ENCODE results near the gene ZMYM2. TPM values are rescaled to one million over a fixed set of nuclear protein-coding genes. Genes with fewer than 3 reads are reported as not detected.

ZMYM2 gene
- total and polyA plus RNA-seq, 10 of the 15 experiments (the other 5 are each of a cell fraction or from before 2014, with no cell fraction given) = 9.5 to 60.4 (median 34.6) TPM

- TF ChIP-seq BACH1 (IDR thresholded peaks at IDR 0.05; ENCODE audit: borderline replicate concordance) (peak; percentile 18; the same call in 1 of the 2 replicates), E2F8 (IDR thresholded peaks at IDR 0.05; ENCODE audit: low read depth, partially characterized antibody) (no peak), TAF1 (IDR thresholded peaks at IDR 0.05; ENCODE audit: borderline replicate concordance, low read depth, low read length) (peak; percentile 44; the same call in 1 of the 2 replicates), WRNIP1 (IDR thresholded peaks at IDR 0.05; ENCODE audit: borderline replicate concordance, low read depth, low read length) (no peak), ZZZ3 (IDR thresholded peaks at IDR 0.05; ENCODE audit: control insufficient read depth, insufficient read length, low read depth) (no peak), YY1 (IDR thresholded peaks at IDR 0.05; ENCODE audit: low read depth, low read length) (peak; percentile 95), POLR2AphosphoS5 (IDR thresholded peaks at IDR 0.05; ENCODE audit: low read length) (peak; percentile 57; the same call in 1 of the 2 replicates), RAD51 (IDR thresholded peaks at IDR 0.05) (no peak), ASH2L (IDR thresholded peaks at IDR 0.05; ENCODE audit: borderline replicate concordance, low read depth) (no peak), TBL1XR1 (IDR thresholded peaks at IDR 0.05; ENCODE audit: low read depth, low read length) (no peak), BCLAF1 (IDR thresholded peaks at IDR 0.05) (no peak), IRF5 (IDR thresholded peaks at IDR 0.05; ENCODE audit: borderline replicate concordance) (no peak), IKZF1 (conservative IDR thresholded peaks at IDR 0.05) (peak; percentile 44), NFYA (IDR thresholded peaks at IDR 0.05; ENCODE audit: borderline replicate concordance, low read depth, low read length) (no peak), CHD4 (IDR thresholded peaks at IDR 0.05) (no peak), PKNOX1 (IDR thresholded peaks at IDR 0.05) (0 out of 2 replicates have a peak, but pooled peaks have one; percentile 15), ZNF687 (IDR thresholded peaks at IDR 0.05) (0 out of 2 replicates have a peak, but pooled peaks have one; percentile 10)
Measured at GRCh38 chr13:19959141-19959830, 759 bp downstream of the ZMYM2 start (continued).
